ENCODE data around the gene KY. TPM values are rescaled to one million over a fixed set of nuclear protein-coding genes. Genes with fewer than 3 reads are reported as not detected.

Gene KY
- total RNA-seq, 2 donors from 2014 or later: 0.32 to 0.44 TPM

GRCh38 chr3:134621854-134622253, 29.0 kb downstream of the KY start:
- intact Hi-C loops (cut with DNase I): no loop called here
- Histone ChIP-seq H3K4me1 (no peaks in the 10 kb centered on the region), H3K27me3 (no peaks in the 10 kb centered on the region), H3K36me3 (no peaks in the 10 kb centered on the region), H3K9ac (ENCODE audit: low read depth in 2 of 2, low read length in 2 of 2) (no peak overlapping the region), H3K4me3 (no peak overlapping the region), H3K27ac (no peak overlapping the region), H3K9me3 (no peaks in the 10 kb centered on the region)
- DNase-seq: no peak
- TF ChIP-seq CTCF (IDR thresholded peaks at IDR 0.05): no peak

GRCh38 chr3:134620476-134621115, 30.2 kb downstream of the KY start:
- H3K4me3 ChIP-seq: no peak overlapping the region
- no peak for TF ChIP-seq CTCF (IDR thresholded peaks at IDR 0.05)
- no peak overlapping the region for H3K9ac ChIP-seq (ENCODE audit: low read depth in 2 of 2, low read length in 2 of 2)
- no peaks in the 10 kb centered on the region for H3K4me1 ChIP-seq
- no peak overlapping the region for H3K27ac ChIP-seq
- no peaks in the 10 kb centered on the region for H3K27me3 ChIP-seq
- H3K36me3 ChIP-seq: no peaks in the 10 kb centered on the region
- H3K9me3 ChIP-seq: no peaks in the 10 kb centered on the region
- intact Hi-C loops (cut with DNase I): no loop called here
- no peak for DNase-seq

- Histone ChIP-seq H3K36me3 (no peaks in the 10 kb centered on the region), H3K9me3 (no peaks in the 10 kb centered on the region), H3K27me3 (no peaks in the 10 kb centered on the region), H3K9ac (ENCODE audit: low read depth in 2 of 2, low read length in 2 of 2) (no peak overlapping the region), H3K4me1 (no peaks in the 10 kb centered on the region), H3K27ac (no peak overlapping the region), H3K4me3 (no peak overlapping the region)
- no peak for DNase-seq
- no peak for TF ChIP-seq CTCF (IDR thresholded peaks at IDR 0.05)
- intact Hi-C loops (cut with DNase I): no loop called here
Observed at GRCh38 chr3:134619884-134620445, 30.9 kb downstream of the KY start.

- Histone ChIP-seq H3K36me3 (no peaks in the 10 kb centered on the region), H3K4me1 (no peaks in the 10 kb centered on the region), H3K9ac (ENCODE audit: low read depth in 2 of 2, low read length in 2 of 2) (no peak overlapping the region), H3K27ac (no peak overlapping the region), H3K4me3 (no peak overlapping the region), H3K9me3 (no peaks in the 10 kb centered on the region), H3K27me3 (no peaks in the 10 kb centered on the region)
- TF ChIP-seq CTCF (IDR thresholded peaks at IDR 0.05): no peak
- intact Hi-C loops (cut with DNase I): no loop called here
- DNase-seq: no peak
Observed at GRCh38 chr3:134619301-134619615, 31.6 kb downstream of the KY start.

- intact Hi-C loops (cut with DNase I): no loop called here
- H3K9me3 ChIP-seq: no peaks in the 10 kb centered on the region
Observed at GRCh38 chr3:134618478-134619300, 32.1 kb downstream of the KY start.

More at GRCh38 chr3:134618478-134619300, 32.1 kb downstream of the KY start:
- Histone ChIP-seq H3K4me3 (no peak overlapping the region), H3K27ac (no peak overlapping the region), H3K4me1 (no peaks in the 10 kb centered on the region), H3K36me3 (no peaks in the 10 kb centered on the region), H3K9ac (ENCODE audit: low read depth in 2 of 2, low read length in 2 of 2) (no peak overlapping the region), H3K27me3 (no peaks in the 10 kb centered on the region)
- no peak for TF ChIP-seq CTCF (IDR thresholded peaks at IDR 0.05)
- DNase-seq: no peak
